H9 (cell line): ENCODE results near the gene CEP120. TPM values are rescaled to one million over a fixed set of nuclear protein-coding genes. Genes with fewer than 3 reads are reported as not detected.
"Not testable (repeated sequence)": the region's sequence is repeated elsewhere in the genome, so short reads cannot be mapped to it uniquely, and the experiment has no call there.

Experiments
- DNase-seq: peaks from one replicate; pipeline ENCODE4 v3.0.0-alpha.2; 2017
- H2AFZ ChIP-seq: one replicate; pipeline ENCODE4 v1.6.1; 2013; ENCODE audit warnings: mild to moderate bottlenecking, low read length, control low read depth, moderate library complexity
- H2AK5ac ChIP-seq: 2 replicates; pipeline ENCODE4 v1.6.1; 2013; ENCODE audit warnings: low read length, control low read depth, mixed read lengths; ENCODE audit not compliant: insufficient read length
- H2BK120ac ChIP-seq: one replicate; pipeline ENCODE4 v1.6.1; 2013; ENCODE audit warnings: low read depth, mild to moderate bottlenecking, low read length, control low read depth, inconsistent platforms; ENCODE audit not compliant: poor library complexity, severe bottlenecking
- H2BK12ac ChIP-seq: 2 replicates; pipeline ENCODE4 v1.6.1; 2013; ENCODE audit warnings: low read length, control low read depth, mixed read lengths, low read depth; ENCODE audit not compliant: insufficient read length
- H2BK15ac ChIP-seq: 2 replicates; pipeline ENCODE4 v1.6.1; 2013; ENCODE audit warnings: low read depth, low read length, control low read depth
- H2BK20ac ChIP-seq: one replicate; pipeline ENCODE4 v1.6.1; 2013; ENCODE audit warnings: low read depth, mild to moderate bottlenecking, low read length, control low read depth, inconsistent platforms; ENCODE audit not compliant: poor library complexity, severe bottlenecking
- H2BK5ac ChIP-seq: 2 replicates; pipeline ENCODE4 v1.6.1; 2013; ENCODE audit warnings: low read length, control low read depth, mixed read lengths; ENCODE audit not compliant: insufficient read length
- H3K14ac ChIP-seq: 2 replicates; pipeline ENCODE4 v1.6.1; 2013; ENCODE audit warnings: low read length, control low read depth; ENCODE audit not compliant: insufficient read depth
- H3K18ac ChIP-seq: 2 replicates; pipeline ENCODE4 v1.6.1; 2013; ENCODE audit warnings: low read depth, mild to moderate bottlenecking, mixed read lengths, low read length, control low read depth; ENCODE audit not compliant: insufficient read length
- H3K23ac ChIP-seq: 2 replicates; pipeline ENCODE4 v1.6.1; 2013; ENCODE audit warnings: low read length, control low read depth, mixed read lengths, low read depth; ENCODE audit not compliant: insufficient read length
- H3K23me2 ChIP-seq: 2 replicates; pipeline ENCODE4 v1.6.1; 2013; ENCODE audit warnings: low read depth, mild to moderate bottlenecking, mixed read lengths, low read length, control low read depth; ENCODE audit not compliant: insufficient read length, poor library complexity, severe bottlenecking
- H3K27ac ChIP-seq: 2 replicates; pipeline ENCODE4 v1.5.1; 2013; ENCODE audit warnings: low read length, control low read depth, mixed read lengths, low read depth; ENCODE audit not compliant: insufficient read length
- H3K27me3 ChIP-seq: 2 replicates; pipeline ENCODE4 v1.6.1; 2013; ENCODE audit warnings: low read length, control low read depth, inconsistent platforms; ENCODE audit not compliant: insufficient read depth
- H3K4ac ChIP-seq: 2 replicates; pipeline ENCODE4 v1.6.1; 2013; ENCODE audit warnings: low read depth, mild to moderate bottlenecking, control low read depth, inconsistent platforms, low read length, moderate library complexity
- H3K4me1 ChIP-seq: 2 replicates; pipeline ENCODE4 v1.6.1; 2013; ENCODE audit warnings: low read length, control low read depth, inconsistent platforms; ENCODE audit not compliant: insufficient read depth
- H3K4me2 ChIP-seq: 2 replicates; pipeline ENCODE4 v1.6.1; 2013; ENCODE audit warnings: low read length, control low read depth, mixed read lengths; ENCODE audit not compliant: insufficient read length, insufficient read depth
- H3K56ac ChIP-seq: 2 replicates; pipeline ENCODE4 v1.6.1; 2013; ENCODE audit warnings: low read depth, mild to moderate bottlenecking, mixed read lengths, low read length, control low read depth; ENCODE audit not compliant: insufficient read length
- H3K79me1 ChIP-seq: 2 replicates; pipeline ENCODE4 v1.6.1; 2013; ENCODE audit warnings: low read depth, mild to moderate bottlenecking, moderate library complexity, low read length, control low read depth, inconsistent platforms; ENCODE audit not compliant: insufficient read depth, poor library complexity, severe bottlenecking
- H3K79me2 ChIP-seq: 2 replicates; pipeline ENCODE4 v1.6.1; 2013; ENCODE audit warnings: low read length, control low read depth, inconsistent platforms; ENCODE audit not compliant: insufficient read depth
- H3K9ac ChIP-seq: 2 replicates; pipeline ENCODE4 v1.6.1; 2013; ENCODE audit warnings: low read length, control low read depth, mixed read lengths; ENCODE audit not compliant: insufficient read length; ENCODE audit errors: extremely low read depth
- H3K9me3 ChIP-seq: one replicate; pipeline ENCODE4 v1.6.1; 2013; ENCODE audit warnings: low read depth, low read length, inconsistent platforms; ENCODE audit not compliant: control insufficient read depth
- H3T11ph ChIP-seq: one replicate; pipeline ENCODE4 v1.6.1; 2013; ENCODE audit warnings: mild to moderate bottlenecking, low read length, control low read depth, inconsistent platforms
- H4K20me1 ChIP-seq: one replicate; pipeline ENCODE4 v1.6.1; 2013; ENCODE audit not compliant: control insufficient read depth, insufficient read length, insufficient read depth
- H4K5ac ChIP-seq: 2 replicates; pipeline ENCODE4 v1.6.1; 2013; ENCODE audit warnings: low read depth, mild to moderate bottlenecking, mixed read lengths, low read length, control low read depth; ENCODE audit not compliant: insufficient read length
- H4K8ac ChIP-seq: replicated peaks from 2 replicates; pipeline ENCODE4 v1.6.1; 2013; ENCODE audit warnings: low read length, control low read depth, mixed read lengths, low read depth; ENCODE audit not compliant: insufficient read length
- H4K91ac ChIP-seq: 2 replicates; pipeline ENCODE4 v1.6.1; 2013; ENCODE audit warnings: low read depth, mild to moderate bottlenecking, moderate library complexity, mixed read lengths, low read length, control low read depth; ENCODE audit not compliant: insufficient read length
- H3K27ac Mint-ChIP-seq, 3 experiments: 2 replicates in 2 of 3; 3 replicates in 1 of 3; pipeline ENCODE4 v1.8.0; 2020 to 2021; ENCODE audit warnings: mixed read lengths in 3 of 3, mild to moderate bottlenecking in 1 of 3, moderate library complexity in 1 of 3
- H3K27me3 Mint-ChIP-seq: 2 replicates; pipeline ENCODE4 v1.8.0; 2021; ENCODE audit warnings: low read depth, mild to moderate bottlenecking, moderate library complexity, mixed read lengths
- H3K36me3 Mint-ChIP-seq, 3 experiments: 2 replicates in 2 of 3; 3 replicates in 1 of 3; pipeline ENCODE4 v1.8.0; 2020 to 2021; ENCODE audit warnings: low read depth in 3 of 3, mixed read lengths in 3 of 3; ENCODE audit not compliant: insufficient read depth in 1 of 3
- H3K4me1 Mint-ChIP-seq, 2 experiments: 2 replicates each; pipeline ENCODE4 v1.8.0; 2020; ENCODE audit warnings: mixed read lengths in 2 of 2
- H3K4me3 Mint-ChIP-seq, 2 experiments: 2 replicates in 1 of 2; 3 replicates in 1 of 2; pipeline ENCODE4 v1.8.0; 2020 to 2021; ENCODE audit warnings: mild to moderate bottlenecking in 2 of 2, mixed read lengths in 2 of 2, moderate library complexity in 1 of 2
- H3K9me3 Mint-ChIP-seq, 2 experiments: 2 replicates in 1 of 2; 3 replicates in 1 of 2; pipeline ENCODE4 v1.8.0; 2020; ENCODE audit warnings: mild to moderate bottlenecking in 2 of 2, mixed read lengths in 2 of 2, moderate library complexity in 1 of 2
- CTCF ChIP-seq: fragments of 200-600 bp; sonication (generic); conservative IDR thresholded peaks from 3 replicates; pipeline ENCODE4 v1.8.0; 2021; ENCODE audit warnings: antibody characterized with exemption, mild to moderate bottlenecking
- WGBS: extraction: QIAGEN DNeasy Blood & Tissue Kit; methylation state at CpG from one replicate; pipeline ENCODE4 v1.1.7; 2013; ENCODE audit warnings: missing lambda C conversion rate, low lambda C conversion rate, mixed read lengths; ENCODE audit not compliant: insufficient read length; ENCODE audit errors: extremely low coverage; 5-methylcytosine and 5-hydroxymethylcytosine counted together
- total RNA-seq: library from RNA; stranded (reverse); gene quantifications from 2 replicates; pipeline ENCODE4 v1.2.1, GENCODE V29; 2021

The CEP120 gene
- total RNA-seq, 1 experiment from 2014 or later = 22.5 TPM

- Histone ChIP-seq H4K91ac (no peak overlapping the region), H3K9me3 (no peaks in the 10 kb centered on the region), H3K27me3 (no peaks in the 10 kb centered on the region), H3K23me2 (no peaks in the 10 kb centered on the region), H2AK5ac (no peak overlapping the region), H3K4ac (no peak overlapping the region), H3K14ac (no peak overlapping the region), H2BK20ac (no peak overlapping the region), H3K4me2 (no peak overlapping the region), H3K27ac (no peak overlapping the region), H2BK12ac (no peak overlapping the region), H2AFZ (no peak overlapping the region), H3K56ac (no peak overlapping the region), H3K4me1 (no peaks in the 10 kb centered on the region), H3K79me2 (no peaks in the 10 kb centered on the region), H3K9ac (no peak overlapping the region), H3K18ac (no peak overlapping the region), H3K23ac (no peak overlapping the region), H4K5ac (no peak overlapping the region), H3K79me1 (no peaks in the 10 kb centered on the region), H4K20me1 (no peaks in the 10 kb centered on the region), H2BK120ac (no peak overlapping the region), H4K8ac (no peak overlapping the region), H3T11ph (no peak overlapping the region), H2BK15ac (no peak overlapping the region), H2BK5ac (no peak overlapping the region)
- Mint-ChIP-seq H3K36me3 (peaks cover 0 to 1% (median under 1%) of the 10 kb centered on the region in 3 experiments; a peak in 2 of 7 replicates), H3K4me1 (no peaks in the 10 kb centered on the region), H3K9me3 (no peaks in the 10 kb centered on the region), H3K27ac (no peak overlapping the region), H3K4me3 (no peak overlapping the region), H3K27me3 (no peaks in the 10 kb centered on the region)
- DNase-seq = no peak
- WGBS = no CpG with 5 or more reads among the region's 2 CpGs
- TF ChIP-seq CTCF = no peak
These were observed 82.3 kb downstream of the CEP120 start for GRCh38 chr5:123340928-123341327.

- not testable (repeated sequence) for H3K4me3 Mint-ChIP-seq
These were observed 114.8 kb downstream of the CEP120 start for GRCh38 chr5:123308377-123308776.

More at GRCh38 chr5:123308377-123308776, 114.8 kb downstream of the CEP120 start:
- WGBS = no CpG with 5 or more reads among the region's 9 CpGs
- H4K8ac ChIP-seq, H3K18ac ChIP-seq, H4K91ac ChIP-seq, H2AK5ac ChIP-seq, H3K4ac ChIP-seq, H2BK120ac ChIP-seq, H4K5ac ChIP-seq, H3K23ac ChIP-seq, H3K27ac ChIP-seq, H3K27ac Mint-ChIP-seq, H3K4me1 ChIP-seq, DNase-seq, H3K9ac ChIP-seq, H3K27me3 ChIP-seq, H3K27me3 Mint-ChIP-seq, H2BK12ac ChIP-seq, H3K23me2 ChIP-seq, H3K79me1 ChIP-seq, H3K14ac ChIP-seq, H2AFZ ChIP-seq, H3K4me2 ChIP-seq, H3K79me2 ChIP-seq, H3K9me3 ChIP-seq, H3K36me3 Mint-ChIP-seq, H2BK15ac ChIP-seq, H3K9me3 Mint-ChIP-seq, H2BK20ac ChIP-seq, H4K20me1 ChIP-seq, H2BK5ac ChIP-seq, H3T11ph ChIP-seq, H3K56ac ChIP-seq: not testable (repeated sequence)
- H3K4me1 Mint-ChIP-seq = peaks cover 6 to 11% of the 10 kb centered on the region in 2 experiments
